22Rv1 (cell line): ENCODE data around the gene TAS2R31.
"Not testable (repeated sequence)": the region's sequence is repeated elsewhere in the genome, so short reads cannot be mapped to it uniquely, and the experiment has no call there.

Experiments
- H3K27ac ChIP-seq: fragments of 450-650 bp; 2 replicates; pipeline ENCODE4 v1.5.1; 2017
- ZFX ChIP-seq: fragments of 450-650 bp; IDR thresholded peaks from 2 replicates; pipeline ENCODE4 v1.6.1; 2017; ENCODE audit warnings: antibody characterized with exemption, borderline replicate concordance
- TF ChIP-seq, protein P1 (sequence below): fragments of 450-650 bp; IDR thresholded peaks from 2 replicates; pipeline ENCODE4 v1.5.1; 2017; ENCODE audit warnings: mild to moderate bottlenecking

The TAS2R31 gene

DNA sequence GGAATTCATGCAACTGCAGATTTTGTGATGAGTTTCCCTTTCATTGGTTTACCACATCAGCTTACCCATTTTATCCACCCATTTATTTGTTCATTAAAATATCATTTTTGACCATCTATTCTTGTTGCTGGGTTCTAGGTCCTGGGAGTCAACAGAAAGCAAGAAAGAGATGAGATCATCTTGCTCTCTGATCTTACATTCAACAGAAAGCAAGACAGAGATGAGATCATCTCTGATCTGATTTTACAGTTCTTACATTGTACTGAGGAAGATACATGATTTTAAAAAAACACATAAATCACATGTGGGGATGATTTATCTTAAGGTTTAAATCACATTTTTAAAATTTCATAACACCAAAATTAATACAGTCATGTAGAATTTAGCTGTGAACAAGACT is 28.6 kb upstream of the TAS2R31 start:
- H3K27ac ChIP-seq = no peak overlapping the region
- no peak for TF ChIP-seq ZFX
- TF ChIP-seq, protein P1, sequence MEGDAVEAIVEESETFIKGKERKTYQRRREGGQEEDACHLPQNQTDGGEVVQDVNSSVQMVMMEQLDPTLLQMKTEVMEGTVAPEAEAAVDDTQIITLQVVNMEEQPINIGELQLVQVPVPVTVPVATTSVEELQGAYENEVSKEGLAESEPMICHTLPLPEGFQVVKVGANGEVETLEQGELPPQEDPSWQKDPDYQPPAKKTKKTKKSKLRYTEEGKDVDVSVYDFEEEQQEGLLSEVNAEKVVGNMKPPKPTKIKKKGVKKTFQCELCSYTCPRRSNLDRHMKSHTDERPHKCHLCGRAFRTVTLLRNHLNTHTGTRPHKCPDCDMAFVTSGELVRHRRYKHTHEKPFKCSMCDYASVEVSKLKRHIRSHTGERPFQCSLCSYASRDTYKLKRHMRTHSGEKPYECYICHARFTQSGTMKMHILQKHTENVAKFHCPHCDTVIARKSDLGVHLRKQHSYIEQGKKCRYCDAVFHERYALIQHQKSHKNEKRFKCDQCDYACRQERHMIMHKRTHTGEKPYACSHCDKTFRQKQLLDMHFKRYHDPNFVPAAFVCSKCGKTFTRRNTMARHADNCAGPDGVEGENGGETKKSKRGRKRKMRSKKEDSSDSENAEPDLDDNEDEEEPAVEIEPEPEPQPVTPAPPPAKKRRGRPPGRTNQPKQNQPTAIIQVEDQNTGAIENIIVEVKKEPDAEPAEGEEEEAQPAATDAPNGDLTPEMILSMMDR = no peak

DNA sequence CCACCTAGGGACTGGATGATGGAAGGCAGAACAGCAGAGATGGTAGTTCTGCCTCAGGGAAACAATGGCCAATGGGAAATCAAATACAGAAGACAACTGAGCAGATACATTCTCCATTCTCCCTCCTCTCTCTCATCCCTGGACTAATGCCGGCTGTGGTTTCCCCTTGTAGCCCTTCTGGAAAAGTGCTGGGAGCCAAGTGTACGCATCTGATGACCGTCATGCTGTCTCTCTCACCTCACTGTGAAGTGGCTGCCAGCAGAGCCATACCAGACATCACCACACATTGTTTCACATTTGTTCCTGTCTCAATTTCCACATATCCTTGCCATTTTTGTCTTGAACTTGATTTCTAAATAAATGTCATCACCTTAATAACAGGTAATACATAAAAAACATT is 27.8 kb upstream of the TAS2R31 start:
- H3K27ac ChIP-seq = no peak overlapping the region
- TF ChIP-seq, protein P1 = no peak
- TF ChIP-seq ZFX = no peak

DNA sequence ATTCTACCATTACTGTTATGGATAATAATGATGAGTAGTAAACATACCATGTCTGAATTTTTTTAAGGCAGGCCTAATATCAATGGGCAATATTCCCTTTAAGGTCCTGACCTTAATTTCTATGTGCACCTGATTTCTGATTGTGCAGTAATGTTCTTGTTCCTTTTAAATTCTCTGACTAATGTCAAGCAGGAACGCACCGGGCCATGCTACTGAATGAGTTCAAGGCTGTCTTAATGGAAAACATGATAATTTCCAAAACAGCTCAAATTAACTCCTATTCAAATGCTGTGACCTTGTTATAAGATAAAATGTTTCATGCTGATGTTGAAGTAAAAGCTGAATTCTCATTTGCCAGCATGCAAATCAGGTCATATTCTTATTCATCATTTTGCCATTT is 24.1 kb upstream of the TAS2R31 start:
- H3K27ac ChIP-seq = no peak overlapping the region
- TF ChIP-seq ZFX = no peak
- TF ChIP-seq, protein P1 = no peak

GRCh38 chr12:11049806-11050531 is 18.8 kb upstream of the TAS2R31 start:
- H3K27ac ChIP-seq = not testable (repeated sequence)

DNA sequence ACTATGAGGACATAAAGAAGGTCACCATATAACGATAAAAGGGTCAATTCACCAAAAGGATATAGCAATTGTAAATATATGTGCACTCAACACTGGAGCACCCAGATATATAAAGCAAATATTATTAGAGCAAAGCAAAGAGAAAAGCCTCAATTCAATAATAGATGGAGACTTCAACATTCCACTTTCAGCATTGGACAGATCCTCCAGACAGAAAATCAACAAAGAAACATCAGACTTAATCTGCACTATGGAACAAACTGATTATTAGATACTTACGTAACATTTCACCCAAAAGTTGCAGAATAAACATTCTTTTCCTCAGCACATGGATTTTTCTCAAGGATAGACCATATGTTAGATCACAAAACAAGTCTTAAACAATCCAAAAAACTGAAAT is 10.2 kb upstream of the TAS2R31 start:
- not testable (repeated sequence) for H3K27ac ChIP-seq

GRCh38 chr12:11040162-11040561 is 9.0 kb upstream of the TAS2R31 start:
- no peak overlapping the region for H3K27ac ChIP-seq
- TF ChIP-seq ZFX = no peak
- TF ChIP-seq, protein P1 = no peak

- H3K27ac ChIP-seq = no peak overlapping the region
- no peak for TF ChIP-seq ZFX
- TF ChIP-seq, protein P1 = no peak
Observed at GRCh38 chr12:11039171-11039570, 8.0 kb upstream of the TAS2R31 start.

- not testable (repeated sequence) for H3K27ac ChIP-seq
Observed at GRCh38 chr12:11033959-11034358, 2.8 kb upstream of the TAS2R31 start.

- TF ChIP-seq, protein P1 = peak; percentile 20; the same call in 1 of the 2 replicates
- no peak for TF ChIP-seq ZFX
Observed at GRCh38 chr12:11026118-11026517, 5.1 kb downstream of the TAS2R31 start.

More at GRCh38 chr12:11026118-11026517, 5.1 kb downstream of the TAS2R31 start:
- no peak overlapping the region for H3K27ac ChIP-seq
